Measurements from ENCODE around the gene FBXW5.

FBXW5 gene

GRCh38 chr9:136931611-136932130 lies 12.9 kb downstream of the FBXW5 start:
- no peak for DNase-seq

GRCh38 chr9:136930014-136930413 lies 14.5 kb downstream of the FBXW5 start:
- no peak for DNase-seq

GRCh38 chr9:136928591-136928990 lies 15.9 kb downstream of the FBXW5 start:
- DNase-seq: no peak

- no peak for DNase-seq
Measured at GRCh38 chr9:136927343-136928271, 16.9 kb downstream of the FBXW5 start.

- DNase-seq: no peak
Measured at GRCh38 chr9:136926749-136927148, 17.8 kb downstream of the FBXW5 start.

- no peak for DNase-seq
Measured at GRCh38 chr9:136926154-136926704, 18.3 kb downstream of the FBXW5 start.

- no peak for DNase-seq
Measured at GRCh38 chr9:136925414-136926153, 19.0 kb downstream of the FBXW5 start.

GRCh38 chr9:136923881-136924280 lies 20.7 kb downstream of the FBXW5 start:
- no peak for DNase-seq

GRCh38 chr9:136922540-136922939 lies 22.0 kb downstream of the FBXW5 start:
- no peak for DNase-seq

GRCh38 chr9:136921718-136922117 lies 22.8 kb downstream of the FBXW5 start:
- DNase-seq: no peak

GRCh38 chr9:136921307-136921706 lies 23.2 kb downstream of the FBXW5 start:
- DNase-seq: no peak

GRCh38 chr9:136920734-136921231 lies 23.8 kb downstream of the FBXW5 start:
- DNase-seq: no peak

- no peak for DNase-seq
Measured at GRCh38 chr9:136920069-136920468, 24.5 kb downstream of the FBXW5 start.

GRCh38 chr9:136917902-136918301 lies 26.6 kb downstream of the FBXW5 start:
- no peak for DNase-seq

- no peak for DNase-seq
Measured at GRCh38 chr9:136916330-136917184, 28.0 kb downstream of the FBXW5 start.

- DNase-seq: no peak
Measured at GRCh38 chr9:136915632-136916329, 28.8 kb downstream of the FBXW5 start.

GRCh38 chr9:136913701-136914438 lies 30.7 kb downstream of the FBXW5 start:
- DNase-seq: no peak

GRCh38 chr9:136910901-136911245 lies 33.7 kb downstream of the FBXW5 start:
- no peak for DNase-seq

GRCh38 chr9:136910197-136910900 lies 34.2 kb downstream of the FBXW5 start:
- no peak for DNase-seq

All from NCI-H1105 treated with DMSO at 0.1 percent for 48 hours (cell line).